Hepatocyte (in vitro differentiated cells): ENCODE data around the gene NUB1. TPM values are rescaled to one million over a fixed set of nuclear protein-coding genes. Genes with fewer than 3 reads are reported as not detected.

Source experiments
- DNase-seq: peaks from one replicate; pipeline ENCODE4 v3.0.0-alpha.2; 2016; ENCODE audit warnings: low spot score
- H2AFZ ChIP-seq: fragments of 200-600 bp; sonication (generic); 2 replicates; pipeline ENCODE4 v1.6.0; 2016; ENCODE audit warnings: antibody characterized with exemption, mild to moderate bottlenecking
- H3K27ac ChIP-seq: fragments of 200-600 bp; sonication (generic); 2 replicates; pipeline ENCODE4 v1.5.1; 2016; ENCODE audit warnings: mild to moderate bottlenecking
- H3K27me3 ChIP-seq: fragments of 200-600 bp; sonication (generic); 2 replicates; pipeline ENCODE4 v1.6.1; 2016
- H3K36me3 ChIP-seq: fragments of 200-600 bp; sonication (generic); replicated peaks from 2 replicates; pipeline ENCODE4 v1.5.1; 2016; ENCODE audit warnings: low read depth; ENCODE audit not compliant: insufficient read depth
- H3K4me1 ChIP-seq: fragments of 200-600 bp; sonication (generic); 2 replicates; pipeline ENCODE4 v1.5.1; 2016; ENCODE audit warnings: mild to moderate bottlenecking, moderate library complexity; ENCODE audit not compliant: insufficient read depth
- H3K4me2 ChIP-seq: fragments of 200-600 bp; sonication (generic); 2 replicates; pipeline ENCODE4 v1.6.0; 2016
- H3K4me3 ChIP-seq: fragments of 200-600 bp; sonication (generic); 2 replicates; pipeline ENCODE4 v1.5.1; 2016; ENCODE audit warnings: mild to moderate bottlenecking
- H3K79me2 ChIP-seq: fragments of 200-600 bp; sonication (generic); 2 replicates; pipeline ENCODE4 v1.6.0; 2017; ENCODE audit warnings: mild to moderate bottlenecking
- H3K9me2 ChIP-seq: fragments of 200-600 bp; sonication (generic); replicated peaks from 2 replicates; pipeline ENCODE4 v1.6.0; 2017; ENCODE audit warnings: mild to moderate bottlenecking; ENCODE audit not compliant: insufficient read depth
- H3K9me3 ChIP-seq: fragments of 200-600 bp; sonication (generic); 2 replicates; pipeline ENCODE4 v1.5.1; 2016; ENCODE audit warnings: low read depth, mild to moderate bottlenecking
- H4K20me1 ChIP-seq: fragments of 200-600 bp; sonication (generic); 2 replicates; pipeline ENCODE4 v1.6.0; 2016; ENCODE audit warnings: mild to moderate bottlenecking; ENCODE audit not compliant: insufficient read depth, poor library complexity, severe bottlenecking
- EZH2 ChIP-seq: fragments of 200-600 bp; sonication (generic); IDR thresholded peaks from 2 replicates; pipeline ENCODE4 v1.6.1; 2016; ENCODE audit warnings: antibody characterized with exemption, mild to moderate bottlenecking, borderline replicate concordance
- EZH2phosphoT487 ChIP-seq: fragments of 200-600 bp; sonication (generic); IDR thresholded peaks from one replicate; pipeline ENCODE4 v1.6.1; 2018; ENCODE audit warnings: antibody characterized with exemption, mild to moderate bottlenecking, low read depth, moderate library complexity; ENCODE audit not compliant: unreplicated experiment, severe bottlenecking
- WGBS: methylation state at CpG from one replicate; pipeline ENCODE4 v1.1.6; 2016; ENCODE audit warnings: low lambda C conversion rate; ENCODE audit errors: missing lambda C conversion rate; 5-methylcytosine and 5-hydroxymethylcytosine counted together
- polyA plus RNA-seq: library from polyadenylated mRNA; unstranded; fragments of >200 nt; fragmentation: Nextera tagmentation; extraction: Ambion mirVana; gene quantifications from 2 replicates; pipeline ENCODE4 v1.2.1, GENCODE V29; 2016
- total RNA-seq: library from RNA; depleted of rRNA; stranded (reverse); fragments of >200 nt; gene quantifications from 2 replicates; pipeline ENCODE4 v1.2.3, GENCODE V29; 2014
- TF ChIP-seq, protein P1 (sequence below): fragments of 200-600 bp; sonication (generic); IDR thresholded peaks from 2 replicates; pipeline ENCODE4 v1.5.1; 2016; ENCODE audit warnings: antibody characterized with exemption, mild to moderate bottlenecking; ENCODE audit not compliant: poor library complexity

Gene NUB1
- total and polyA plus RNA-seq, 2 experiments from 2014 or later: 28.4 to 38.6 TPM

DNA sequence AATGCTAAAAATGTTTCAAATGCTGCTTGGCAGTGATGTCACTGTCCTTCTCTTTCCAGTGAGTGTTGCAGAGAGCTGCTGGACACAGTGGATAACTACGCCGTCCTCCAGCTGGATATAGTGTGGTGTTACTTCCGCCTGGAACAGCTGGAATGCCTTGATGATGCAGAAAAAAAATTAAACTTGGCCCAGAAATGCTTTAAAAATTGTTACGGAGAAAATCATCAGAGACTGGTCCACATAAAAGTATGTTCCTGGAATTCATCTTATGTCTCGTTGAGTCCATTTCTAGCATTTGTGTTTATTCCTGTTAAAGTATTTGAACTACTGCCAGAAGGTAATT lies 25.2 kb downstream of the NUB1 start:
- Histone ChIP-seq H3K27me3 (no peaks in the 10 kb centered on the region), H3K9me3 (no peaks in the 10 kb centered on the region), H3K4me2 (peak overlapping the region; percentile 5), H3K36me3 (no peaks in the 10 kb centered on the region), H4K20me1 (no peaks in the 10 kb centered on the region), H2AFZ (no peak overlapping the region), H3K4me3 (no peak overlapping the region), H3K27ac (peak overlapping the region; percentile 69), H3K79me2 (no peaks in the 10 kb centered on the region), H3K9me2 (no peaks in the 10 kb centered on the region), H3K4me1 (peaks cover 17% of the 10 kb centered on the region)
- TF ChIP-seq EZH2phosphoT487 (no peak), EZH2 (no peak)
- TF ChIP-seq, protein P1, sequence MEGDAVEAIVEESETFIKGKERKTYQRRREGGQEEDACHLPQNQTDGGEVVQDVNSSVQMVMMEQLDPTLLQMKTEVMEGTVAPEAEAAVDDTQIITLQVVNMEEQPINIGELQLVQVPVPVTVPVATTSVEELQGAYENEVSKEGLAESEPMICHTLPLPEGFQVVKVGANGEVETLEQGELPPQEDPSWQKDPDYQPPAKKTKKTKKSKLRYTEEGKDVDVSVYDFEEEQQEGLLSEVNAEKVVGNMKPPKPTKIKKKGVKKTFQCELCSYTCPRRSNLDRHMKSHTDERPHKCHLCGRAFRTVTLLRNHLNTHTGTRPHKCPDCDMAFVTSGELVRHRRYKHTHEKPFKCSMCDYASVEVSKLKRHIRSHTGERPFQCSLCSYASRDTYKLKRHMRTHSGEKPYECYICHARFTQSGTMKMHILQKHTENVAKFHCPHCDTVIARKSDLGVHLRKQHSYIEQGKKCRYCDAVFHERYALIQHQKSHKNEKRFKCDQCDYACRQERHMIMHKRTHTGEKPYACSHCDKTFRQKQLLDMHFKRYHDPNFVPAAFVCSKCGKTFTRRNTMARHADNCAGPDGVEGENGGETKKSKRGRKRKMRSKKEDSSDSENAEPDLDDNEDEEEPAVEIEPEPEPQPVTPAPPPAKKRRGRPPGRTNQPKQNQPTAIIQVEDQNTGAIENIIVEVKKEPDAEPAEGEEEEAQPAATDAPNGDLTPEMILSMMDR: no peak
- 39% methylated on average over 5 of the region's 5 CpGs for WGBS
- DNase-seq: no peak

DNA sequence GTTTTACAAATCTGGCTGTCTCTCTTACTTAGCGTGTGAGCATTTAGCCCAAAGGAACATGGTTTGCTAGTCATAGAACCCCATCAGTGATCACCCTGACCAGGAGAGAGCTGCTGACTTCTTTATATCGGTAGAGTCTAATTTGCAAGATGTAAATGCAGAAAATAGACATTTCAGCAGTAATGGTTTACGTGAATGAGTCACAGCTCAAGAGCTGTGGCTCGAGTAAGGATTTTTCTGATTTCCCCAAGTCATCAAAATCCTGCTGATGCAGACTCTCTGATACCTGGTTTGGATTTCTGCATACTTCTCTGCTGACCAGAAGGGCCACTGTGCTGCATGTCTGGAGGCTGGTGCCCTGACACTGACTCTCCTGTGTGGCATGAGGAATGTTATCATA lies 25.7 kb downstream of the NUB1 start:
- H3K4me2 ChIP-seq: no peak overlapping the region

DNA sequence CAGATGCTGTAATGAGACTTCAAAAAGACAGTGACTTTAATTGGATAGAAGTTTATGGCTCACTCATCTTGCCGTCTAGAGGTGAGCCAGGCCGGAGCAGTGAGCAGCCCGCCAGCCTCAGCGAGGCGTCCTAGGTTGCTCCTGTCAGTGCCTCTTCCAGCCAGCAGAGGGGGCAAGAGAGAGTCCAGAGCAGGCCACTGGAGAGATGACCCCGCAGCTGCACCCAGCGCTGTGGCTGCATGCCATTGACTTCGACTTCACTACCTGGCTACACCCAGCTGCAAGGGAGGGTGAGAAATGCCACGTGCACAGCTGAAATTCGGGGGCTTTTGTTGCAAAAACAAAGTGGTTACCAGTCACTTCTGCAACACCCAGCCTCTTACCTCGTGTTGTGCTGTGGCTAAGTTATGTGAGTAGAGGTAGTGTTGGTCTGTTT lies 26.5 kb downstream of the NUB1 start:
- Histone ChIP-seq H3K4me1 (peaks cover 17% of the 10 kb centered on the region), H3K4me3 (no peak overlapping the region), H3K27me3 (no peaks in the 10 kb centered on the region), H3K9me3 (no peaks in the 10 kb centered on the region), H3K36me3 (no peaks in the 10 kb centered on the region), H4K20me1 (no peaks in the 10 kb centered on the region), H3K9me2 (no peaks in the 10 kb centered on the region), H3K27ac (peak overlapping the region; percentile 22), H2AFZ (no peak overlapping the region), H3K79me2 (no peaks in the 10 kb centered on the region), H3K4me2 (no peak overlapping the region)
- 16% methylated on average over 11 of the region's 11 CpGs for WGBS
- DNase-seq: peak; percentile 92
- no peak for TF ChIP-seq EZH2
- TF ChIP-seq, protein P1: peak; percentile 98
- no peak for TF ChIP-seq EZH2phosphoT487

More for the DNA sequence above, 25.7 kb downstream of the NUB1 start:
- Histone ChIP-seq H3K9me2 (no peaks in the 10 kb centered on the region), H3K27me3 (no peaks in the 10 kb centered on the region), H3K9me3 (no peaks in the 10 kb centered on the region), H3K79me2 (no peaks in the 10 kb centered on the region), H3K27ac (peak overlapping the region; percentile 22), H4K20me1 (no peaks in the 10 kb centered on the region), H3K4me1 (peaks cover 17% of the 10 kb centered on the region), H3K4me3 (no peak overlapping the region), H2AFZ (no peak overlapping the region), H3K36me3 (no peaks in the 10 kb centered on the region)
- DNase-seq: no peak
- TF ChIP-seq EZH2phosphoT487: no peak
- no peak for TF ChIP-seq EZH2
- TF ChIP-seq, protein P1: no peak
- WGBS: 55% methylated on average over 4 of the region's 4 CpGs

DNA sequence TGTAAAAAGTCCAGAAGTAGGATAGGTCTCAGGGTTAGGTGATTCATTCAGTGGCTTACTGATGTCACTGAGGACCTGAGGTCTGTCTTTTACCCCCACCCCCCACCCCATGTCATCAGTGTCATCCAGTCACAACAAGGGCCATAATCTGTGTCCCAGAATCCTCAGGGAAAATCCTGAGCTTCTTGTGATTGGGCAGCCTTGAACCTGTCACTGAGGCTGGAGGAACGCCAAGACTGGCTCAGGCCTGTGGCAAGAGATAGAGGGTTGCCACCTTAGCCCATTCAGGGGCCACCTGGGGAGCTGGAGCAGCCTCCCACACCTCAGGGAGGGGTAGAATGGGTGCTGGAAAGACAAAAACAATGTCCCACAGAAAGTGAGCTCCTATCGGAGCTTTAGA lies 29.7 kb downstream of the NUB1 start:
- no peak overlapping the region for H3K4me3 ChIP-seq
- no peaks in the 10 kb centered on the region for H3K79me2 ChIP-seq
- no peak overlapping the region for H2AFZ ChIP-seq
- H4K20me1 ChIP-seq: no peaks in the 10 kb centered on the region
- H3K4me1 ChIP-seq: peaks cover 11% of the 10 kb centered on the region
- H3K27ac ChIP-seq: no peak overlapping the region
- H3K9me2 ChIP-seq: no peaks in the 10 kb centered on the region
- H3K36me3 ChIP-seq: no peaks in the 10 kb centered on the region
- WGBS: 93% methylated on average over 2 of the region's 2 CpGs
- H3K27me3 ChIP-seq: no peaks in the 10 kb centered on the region
- H3K4me2 ChIP-seq: no peak overlapping the region
- no peak for DNase-seq
- no peaks in the 10 kb centered on the region for H3K9me3 ChIP-seq
- TF ChIP-seq EZH2phosphoT487: no peak
- TF ChIP-seq, protein P1: no peak
- TF ChIP-seq EZH2: no peak
